SU-DHL-6 (cell line): ENCODE data around the gene RHBDL2.
"Not testable (repeated sequence)": the region's sequence is repeated elsewhere in the genome, so short reads cannot be mapped to it uniquely, and the experiment has no call there.

Source experiments
- H2AFZ ChIP-seq: fragments of 200-600 bp; sonication (generic); 2 replicates; pipeline ENCODE4 v1.6.1; 2014; ENCODE audit warnings: low read depth, mild to moderate bottlenecking, moderate library complexity, mixed read lengths, antibody characterized with exemption, low read length; ENCODE audit not compliant: severe bottlenecking
- H3F3A ChIP-seq: fragments of 200-600 bp; shearing (Covaris generic); 2 replicates; pipeline ENCODE4 v1.6.0; 2016; ENCODE audit warnings: antibody characterized with exemption, mild to moderate bottlenecking; ENCODE audit not compliant: insufficient read depth
- H3K27ac ChIP-seq: fragments of 200-600 bp; sonication (generic); 2 replicates; pipeline ENCODE4 v1.5.1; 2016; ENCODE audit warnings: low read depth, mild to moderate bottlenecking, low read length, moderate library complexity, mixed read lengths
- H3K27me3 ChIP-seq: fragments of 200-600 bp; sonication (generic), shearing (Covaris generic); 2 replicates; pipeline ENCODE4 v1.6.0; 2014; ENCODE audit warnings: mild to moderate bottlenecking, low read length
- H3K36me3 ChIP-seq: fragments of 200-600 bp; sonication (generic); 2 replicates; pipeline ENCODE4 v1.6.1; 2014; ENCODE audit warnings: mild to moderate bottlenecking, low read length, mixed read lengths
- H3K4me2 ChIP-seq: fragments of 300-600, 200-600 bp; shearing (Covaris generic), sonication (generic); 2 replicates; pipeline ENCODE4 v1.6.0; 2014; ENCODE audit warnings: low read length, low read depth, mild to moderate bottlenecking; ENCODE audit not compliant: poor library complexity, severe bottlenecking
- H3K4me3 ChIP-seq: fragments of 200-600 bp; sonication (generic); 2 replicates; pipeline ENCODE4 v1.5.1; 2014; ENCODE audit warnings: antibody characterized with exemption, low read length, mild to moderate bottlenecking, mixed read lengths; ENCODE audit not compliant: insufficient read depth, poor library complexity, severe bottlenecking
- H3K79me2 ChIP-seq: fragments of 200-600 bp; sonication (generic); 2 replicates; pipeline ENCODE4 v1.6.1; 2014; ENCODE audit warnings: mild to moderate bottlenecking, low read length, moderate library complexity; ENCODE audit not compliant: insufficient read depth
- H3K9ac ChIP-seq: fragments of 200-600 bp; sonication (generic); 2 replicates; pipeline ENCODE4 v1.7.0; 2014; ENCODE audit warnings: mild to moderate bottlenecking, low read length
- H3K9me2 ChIP-seq: fragments of 200-600 bp; sonication (generic); replicated peaks from 2 replicates; pipeline ENCODE4 v1.6.1; 2014; ENCODE audit warnings: low read length; ENCODE audit not compliant: insufficient read depth
- H3K9me3 ChIP-seq: fragments of 200-600 bp; sonication (generic); 2 replicates; pipeline ENCODE4 v1.6.1; 2014; ENCODE audit warnings: low read length, mixed read lengths; ENCODE audit not compliant: insufficient read depth
- H4K20me1 ChIP-seq: fragments of 200-600 bp; sonication (generic); 2 replicates; pipeline ENCODE4 v1.6.1; 2014; ENCODE audit warnings: low read depth, mild to moderate bottlenecking, antibody characterized with exemption, low read length, moderate library complexity, mixed read lengths
- CTCF ChIP-seq: fragments of 200-600 bp; sonication (generic); IDR thresholded peaks from one replicate; pipeline ENCODE4 v1.5.1; 2017; ENCODE audit warnings: antibody characterized with exemption, mild to moderate bottlenecking, low read length, moderate library complexity; ENCODE audit not compliant: insufficient read depth, poor library complexity, severe bottlenecking
- EZH2phosphoT487 ChIP-seq: fragments of 200-600 bp; sonication (generic), shearing (Covaris generic); conservative IDR thresholded peaks from 2 replicates; pipeline ENCODE4 v1.6.1; 2018; ENCODE audit warnings: mild to moderate bottlenecking, antibody characterized with exemption, low read length, moderate library complexity, mixed read lengths

Gene RHBDL2

DNA sequence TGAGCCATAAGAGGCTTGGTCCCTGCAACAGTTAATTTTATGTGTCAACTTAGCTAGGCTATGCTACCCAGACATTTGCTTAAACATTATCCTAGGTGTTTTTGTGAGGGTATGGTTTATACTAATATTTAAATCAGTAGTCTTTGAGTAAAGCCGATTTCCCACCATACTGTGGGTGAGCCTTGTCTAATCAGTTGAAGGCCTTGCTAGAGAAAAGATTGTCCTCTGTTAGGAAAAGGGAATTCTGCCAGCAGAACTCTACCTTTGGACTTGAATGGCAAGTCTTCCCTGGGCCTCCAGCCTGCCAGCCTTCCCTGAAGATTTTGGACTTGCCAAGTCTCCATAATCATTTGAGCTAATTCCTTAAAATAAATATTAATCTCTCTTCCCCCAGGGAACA lies 23.9 kb downstream of the RHBDL2 start:
- Histone ChIP-seq H3K79me2 (no peaks in the 10 kb centered on the region), H2AFZ (no peak overlapping the region), H3K36me3 (no peaks in the 10 kb centered on the region), H3K4me3 (no peak overlapping the region), H3K27ac (no peak overlapping the region), H3K27me3 (no peaks in the 10 kb centered on the region), H3F3A (no peaks in the 10 kb centered on the region), H4K20me1 (no peaks in the 10 kb centered on the region), H3K9ac (no peak overlapping the region), H3K4me2 (no peak overlapping the region), H3K9me2 (no peaks in the 10 kb centered on the region), H3K9me3 (no peaks in the 10 kb centered on the region)
- TF ChIP-seq EZH2phosphoT487 = no peak
- no peak for TF ChIP-seq CTCF

DNA sequence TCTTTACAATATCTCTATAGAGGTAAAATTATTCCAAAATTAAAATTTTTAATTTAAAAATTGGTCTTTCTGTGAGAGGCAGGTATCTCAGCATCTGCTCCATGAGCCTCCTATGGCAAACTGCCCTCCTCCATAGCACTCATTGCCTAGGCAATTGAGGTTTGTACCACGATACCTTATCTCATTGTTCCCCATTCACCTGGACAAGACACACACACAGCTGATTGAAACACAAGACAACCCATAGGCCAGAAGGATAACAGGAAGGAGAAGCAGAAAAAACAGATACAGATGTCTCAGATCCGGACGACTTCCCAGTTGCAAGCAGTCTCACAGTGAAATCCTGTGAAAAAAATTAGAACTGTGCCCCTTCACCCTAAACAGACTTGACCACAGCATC lies 24.3 kb downstream of the RHBDL2 start:
- no peak overlapping the region for H3K27ac ChIP-seq
- H3K79me2 ChIP-seq = no peaks in the 10 kb centered on the region

DNA sequence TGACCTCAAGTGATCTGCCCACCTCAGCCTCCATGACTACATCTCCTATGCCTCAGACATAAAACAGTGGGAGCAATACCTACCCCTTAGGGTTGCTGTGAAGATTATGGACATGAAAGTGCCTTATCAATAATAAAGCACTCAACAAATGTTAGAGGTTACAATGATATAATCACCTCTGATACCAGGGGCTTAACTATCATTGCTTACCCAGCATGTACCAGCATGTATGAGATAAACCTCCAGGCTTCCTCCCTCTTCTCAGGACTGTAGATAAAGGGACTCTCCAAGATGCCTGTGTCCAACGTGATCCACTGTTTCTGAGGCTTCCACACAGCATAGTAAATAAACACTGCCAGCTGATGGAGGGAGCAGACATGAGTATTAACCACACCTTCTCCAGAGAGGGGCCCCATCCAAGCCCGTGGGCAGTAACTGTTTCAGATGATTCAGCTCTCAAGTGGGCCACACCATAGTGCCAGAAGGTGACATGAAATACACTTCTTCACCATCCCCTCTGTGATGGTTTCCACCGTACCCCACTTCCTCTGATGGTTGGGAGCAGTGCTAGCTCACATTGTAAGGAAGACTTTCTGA lies 26.2 kb downstream of the RHBDL2 start:
- Histone ChIP-seq H3K36me3 (no peaks in the 10 kb centered on the region), H3K9me2 (no peaks in the 10 kb centered on the region), H3K4me2 (no peak overlapping the region), H3K27me3 (no peaks in the 10 kb centered on the region), H3F3A (no peaks in the 10 kb centered on the region), H3K27ac (no peak overlapping the region), H3K9me3 (no peaks in the 10 kb centered on the region), H4K20me1 (no peaks in the 10 kb centered on the region), H3K79me2 (no peaks in the 10 kb centered on the region), H3K9ac (no peak overlapping the region), H3K4me3 (no peak overlapping the region), H2AFZ (no peak overlapping the region)
- TF ChIP-seq CTCF (no peak), EZH2phosphoT487 (no peak)

More for the DNA sequence above, 24.3 kb downstream of the RHBDL2 start:
- TF ChIP-seq EZH2phosphoT487 = no peak
- no peak for TF ChIP-seq CTCF
- Histone ChIP-seq H2AFZ (no peak overlapping the region), H3K4me2 (no peak overlapping the region), H3K9me3 (no peaks in the 10 kb centered on the region), H3F3A (no peaks in the 10 kb centered on the region), H3K9ac (no peak overlapping the region), H3K36me3 (no peaks in the 10 kb centered on the region), H4K20me1 (no peaks in the 10 kb centered on the region), H3K4me3 (no peak overlapping the region), H3K27me3 (no peaks in the 10 kb centered on the region), H3K9me2 (no peaks in the 10 kb centered on the region)

- H3K36me3 ChIP-seq, H4K20me1 ChIP-seq, H3K9ac ChIP-seq, H3K79me2 ChIP-seq, H3F3A ChIP-seq, H3K9me2 ChIP-seq, H2AFZ ChIP-seq, H3K27me3 ChIP-seq, H3K9me3 ChIP-seq, H3K4me3 ChIP-seq, H3K27ac ChIP-seq, H3K4me2 ChIP-seq: not testable (repeated sequence)
Measured at GRCh38 chr1:38914908-38915307, 26.7 kb downstream of the RHBDL2 start.
